Hepatocyte (in vitro differentiated cells): ENCODE measurements around the gene ETV5. TPM values are rescaled to one million over a fixed set of nuclear protein-coding genes. Genes with fewer than 3 reads are reported as not detected.
"Not testable (repeated sequence)": the region's sequence is repeated elsewhere in the genome, so short reads cannot be mapped to it uniquely, and the experiment has no call there.

ENCODE experiments used
- DNase-seq: peaks from one replicate; pipeline ENCODE4 v3.0.0-alpha.2; 2016; ENCODE audit warnings: low spot score
- H2AFZ ChIP-seq: fragments of 200-600 bp; sonication (generic); 2 replicates; pipeline ENCODE4 v1.6.0; 2016; ENCODE audit warnings: antibody characterized with exemption, mild to moderate bottlenecking
- H3K27ac ChIP-seq: fragments of 200-600 bp; sonication (generic); 2 replicates; pipeline ENCODE4 v1.5.1; 2016; ENCODE audit warnings: mild to moderate bottlenecking
- H3K27me3 ChIP-seq: fragments of 200-600 bp; sonication (generic); 2 replicates; pipeline ENCODE4 v1.6.1; 2016
- H3K36me3 ChIP-seq: fragments of 200-600 bp; sonication (generic); replicated peaks from 2 replicates; pipeline ENCODE4 v1.5.1; 2016; ENCODE audit warnings: low read depth; ENCODE audit not compliant: insufficient read depth
- H3K4me1 ChIP-seq: fragments of 200-600 bp; sonication (generic); 2 replicates; pipeline ENCODE4 v1.5.1; 2016; ENCODE audit warnings: mild to moderate bottlenecking, moderate library complexity; ENCODE audit not compliant: insufficient read depth
- H3K4me2 ChIP-seq: fragments of 200-600 bp; sonication (generic); 2 replicates; pipeline ENCODE4 v1.6.0; 2016
- H3K4me3 ChIP-seq: fragments of 200-600 bp; sonication (generic); 2 replicates; pipeline ENCODE4 v1.5.1; 2016; ENCODE audit warnings: mild to moderate bottlenecking
- H3K79me2 ChIP-seq: fragments of 200-600 bp; sonication (generic); 2 replicates; pipeline ENCODE4 v1.6.0; 2017; ENCODE audit warnings: mild to moderate bottlenecking
- H3K9me2 ChIP-seq: fragments of 200-600 bp; sonication (generic); replicated peaks from 2 replicates; pipeline ENCODE4 v1.6.0; 2017; ENCODE audit warnings: mild to moderate bottlenecking; ENCODE audit not compliant: insufficient read depth
- H3K9me3 ChIP-seq: fragments of 200-600 bp; sonication (generic); 2 replicates; pipeline ENCODE4 v1.5.1; 2016; ENCODE audit warnings: low read depth, mild to moderate bottlenecking
- H4K20me1 ChIP-seq: fragments of 200-600 bp; sonication (generic); 2 replicates; pipeline ENCODE4 v1.6.0; 2016; ENCODE audit warnings: mild to moderate bottlenecking; ENCODE audit not compliant: insufficient read depth, poor library complexity, severe bottlenecking
- CTCF ChIP-seq: fragments of 200-600 bp; sonication (generic); IDR thresholded peaks from 2 replicates; pipeline ENCODE4 v1.5.1; 2016; ENCODE audit warnings: antibody characterized with exemption, mild to moderate bottlenecking; ENCODE audit not compliant: poor library complexity
- EZH2 ChIP-seq: fragments of 200-600 bp; sonication (generic); IDR thresholded peaks from 2 replicates; pipeline ENCODE4 v1.6.1; 2016; ENCODE audit warnings: antibody characterized with exemption, mild to moderate bottlenecking, borderline replicate concordance
- EZH2phosphoT487 ChIP-seq: fragments of 200-600 bp; sonication (generic); IDR thresholded peaks from one replicate; pipeline ENCODE4 v1.6.1; 2018; ENCODE audit warnings: antibody characterized with exemption, mild to moderate bottlenecking, low read depth, moderate library complexity; ENCODE audit not compliant: unreplicated experiment, severe bottlenecking
- WGBS: methylation state at CpG from one replicate; pipeline ENCODE4 v1.1.6; 2016; ENCODE audit warnings: low lambda C conversion rate; ENCODE audit errors: missing lambda C conversion rate; 5-methylcytosine and 5-hydroxymethylcytosine counted together
- polyA plus RNA-seq: library from polyadenylated mRNA; unstranded; fragments of >200 nt; fragmentation: Nextera tagmentation; extraction: Ambion mirVana; gene quantifications from 2 replicates; pipeline ENCODE4 v1.2.1, GENCODE V29; 2016
- total RNA-seq: library from RNA; depleted of rRNA; stranded (reverse); fragments of >200 nt; gene quantifications from 2 replicates; pipeline ENCODE4 v1.2.3, GENCODE V29; 2014

The ETV5 gene
- total and polyA plus RNA-seq, 2 experiments from 2014 or later: 12.2 to 15.0 TPM

DNA sequence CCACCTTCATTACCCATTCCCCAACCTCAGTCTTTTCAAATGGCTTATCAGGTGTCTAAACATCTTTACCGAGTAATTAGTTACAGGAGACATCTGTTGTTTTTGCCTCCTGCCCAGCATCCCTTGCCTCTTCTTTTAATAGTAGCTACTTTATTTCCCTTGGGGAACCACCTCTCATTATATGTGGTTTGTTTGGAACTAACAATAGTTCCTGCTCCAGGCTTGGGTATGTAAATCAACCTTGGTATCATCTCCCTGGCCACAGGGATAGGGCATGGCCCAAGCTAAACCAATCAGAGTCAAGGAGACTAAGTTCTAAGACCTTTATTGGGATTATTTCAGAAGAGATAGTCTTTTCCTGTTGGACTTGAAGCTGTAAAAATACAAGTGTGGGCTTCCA, 76.6 kb downstream of the ETV5 start:
- Histone ChIP-seq H3K27me3 (no peaks in the 10 kb centered on the region), H4K20me1 (no peaks in the 10 kb centered on the region), H3K4me3 (no peak overlapping the region), H3K27ac (no peak overlapping the region), H3K9me3 (no peaks in the 10 kb centered on the region), H3K4me2 (no peak overlapping the region), H3K4me1 (no peaks in the 10 kb centered on the region), H3K79me2 (no peaks in the 10 kb centered on the region), H3K36me3 (no peaks in the 10 kb centered on the region), H2AFZ (no peak overlapping the region), H3K9me2 (no peaks in the 10 kb centered on the region)
- DNase-seq: no peak
- WGBS: 83% methylated on average over 1 of the region's 1 CpG
- no peak for TF ChIP-seq EZH2phosphoT487
- TF ChIP-seq CTCF: no peak
- TF ChIP-seq EZH2: no peak

DNA sequence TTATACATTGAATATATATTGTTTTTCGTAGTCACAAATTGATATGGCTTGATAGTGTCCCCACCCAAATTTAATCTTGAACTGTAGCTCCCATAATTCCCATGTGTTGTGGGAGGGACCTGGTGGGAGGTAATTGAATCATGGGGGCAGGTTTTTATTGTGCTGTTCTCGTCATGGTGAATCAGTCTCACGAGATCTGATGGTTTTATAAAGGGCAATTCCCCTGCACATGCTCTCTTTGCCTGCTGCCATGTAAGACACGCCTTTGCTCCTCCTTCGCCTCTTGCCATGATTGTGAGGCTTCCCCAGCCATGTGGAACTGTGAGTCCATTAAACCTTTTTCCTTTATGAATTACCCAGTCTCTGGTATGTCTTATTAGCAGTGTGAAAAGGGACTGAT, 82.9 kb downstream of the ETV5 start:
- not testable (repeated sequence) for H2AFZ ChIP-seq, H3K79me2 ChIP-seq, H3K9me3 ChIP-seq, H3K4me2 ChIP-seq, H3K27ac ChIP-seq, H3K4me3 ChIP-seq, H3K4me1 ChIP-seq, H3K9me2 ChIP-seq, DNase-seq, H3K27me3 ChIP-seq, H3K36me3 ChIP-seq, H4K20me1 ChIP-seq
- WGBS: 88% methylated on average over 5 of the region's 5 CpGs

DNA sequence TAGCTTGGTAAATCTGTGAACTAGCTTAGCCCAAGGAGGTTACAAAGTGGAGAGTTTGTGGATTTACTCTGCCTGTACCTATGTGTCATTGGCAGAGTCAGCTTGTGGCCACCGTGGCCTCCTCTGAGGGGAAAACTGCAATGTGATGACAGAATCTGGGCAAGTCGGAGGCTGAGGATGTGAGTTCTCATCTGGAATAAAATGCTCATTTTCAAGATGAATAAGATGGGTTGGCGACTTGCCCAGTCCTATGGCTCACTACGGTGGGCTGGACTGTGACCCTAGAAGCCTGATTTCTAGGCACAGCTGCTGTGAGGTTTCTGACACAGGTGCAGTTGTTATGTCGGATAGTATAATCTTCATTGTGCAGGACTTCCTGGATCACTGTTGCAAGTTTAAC, 83.7 kb downstream of the ETV5 start:
- Histone ChIP-seq H3K4me1 (peaks cover 3% of the 10 kb centered on the region), H3K4me2 (no peak overlapping the region)
- DNase-seq: no peak

GRCh38 chr3:186024210-186024609, 84.7 kb downstream of the ETV5 start:
- H3K9me2 ChIP-seq: no peaks in the 10 kb centered on the region
- H3K4me1 ChIP-seq: peaks cover 3% of the 10 kb centered on the region
- no peak for DNase-seq
- no peak overlapping the region for H3K4me3 ChIP-seq
- TF ChIP-seq CTCF (no peak), EZH2 (no peak), EZH2phosphoT487 (no peak)
- H2AFZ ChIP-seq: no peak overlapping the region
- H3K36me3 ChIP-seq: no peaks in the 10 kb centered on the region
- no peaks in the 10 kb centered on the region for H3K9me3 ChIP-seq
- H4K20me1 ChIP-seq: no peaks in the 10 kb centered on the region
- H3K79me2 ChIP-seq: no peaks in the 10 kb centered on the region
- H3K27ac ChIP-seq: no peak overlapping the region
- H3K27me3 ChIP-seq: no peaks in the 10 kb centered on the region
- WGBS: 78% methylated on average over 6 of the region's 6 CpGs
- no peak overlapping the region for H3K4me2 ChIP-seq

More for the DNA sequence above, 83.7 kb downstream of the ETV5 start:
- WGBS: 78% methylated on average over 5 of the region's 5 CpGs
- Histone ChIP-seq H3K27me3 (no peaks in the 10 kb centered on the region), H2AFZ (no peak overlapping the region), H4K20me1 (no peaks in the 10 kb centered on the region), H3K36me3 (no peaks in the 10 kb centered on the region), H3K9me3 (no peaks in the 10 kb centered on the region), H3K27ac (no peak overlapping the region), H3K79me2 (no peaks in the 10 kb centered on the region), H3K4me3 (no peak overlapping the region), H3K9me2 (no peaks in the 10 kb centered on the region)
- no peak for TF ChIP-seq EZH2phosphoT487
- TF ChIP-seq CTCF: no peak
- TF ChIP-seq EZH2: no peak
